PFSK-1 (cell line): Measurements from ENCODE around the gene AKAP1.

ENCODE experiments used
- POLR2AphosphoS5 ChIP-seq: IDR thresholded peaks from 2 replicates; pipeline ENCODE4 v1.6.1; 2012; ENCODE audit warnings: low read depth, mild to moderate bottlenecking, control low read depth, low read length, moderate library complexity
- REST ChIP-seq, 2 experiments: IDR thresholded peaks; 2 replicates each; pipeline versions ENCODE4 v1.6.1 to v1.8.0; 2011 to 2012; ENCODE audit warnings: low read depth in 2 of 2, low read length in 2 of 2, control low read depth in 1 of 2, inconsistent platforms in 1 of 2, mild to moderate bottlenecking in 1 of 2, moderate library complexity in 1 of 2; ENCODE audit not compliant: insufficient read depth in 1 of 2
- SIN3A ChIP-seq: IDR thresholded peaks from 2 replicates; pipeline ENCODE4 v1.6.1; 2012; ENCODE audit warnings: mild to moderate bottlenecking, low read length, moderate library complexity, borderline replicate concordance; ENCODE audit not compliant: insufficient read depth
- TAF1 ChIP-seq: IDR thresholded peaks from 2 replicates; pipeline ENCODE4 v1.6.1; 2012; ENCODE audit warnings: low read length, control low read depth, borderline replicate concordance; ENCODE audit not compliant: insufficient read depth

- no peak for TF ChIP-seq TAF1
- no peak for TF ChIP-seq REST (IDR thresholded peaks at IDR 0.05; ENCODE audit: insufficient read depth in 1 of 2, low read depth in 2 of 2, low read length in 2 of 2)
- no peak for TF ChIP-seq SIN3A
- TF ChIP-seq POLR2AphosphoS5, result no peak
Measured at GRCh38 chr17:57068222-57068658, 16.8 kb upstream of the AKAP1 start.
